HuH-7 (cell line): Measurements from ENCODE around the gene LST1.

Experiments used
- DNase-seq: peaks from one replicate; pipeline ENCODE4 v3.0.0; 2011; ENCODE audit warnings: low spot score

LST1 gene

GRCh38 chr6:31586008-31586407, at the start of gene LST1:
TSS of gene LST1 (plus strand) at chr6:31586277. CDS start at chr6:31587300, 1,023 bp downstream.
- no peak for DNase-seq

GRCh38 chr6:31538805-31539400, 47.2 kb upstream of the LST1 start:
- no peak for DNase-seq

- no peak for DNase-seq
Measured at GRCh38 chr6:31540640-31541039, 45.4 kb upstream of the LST1 start.

GRCh38 chr6:31541059-31541657, 44.9 kb upstream of the LST1 start:
- DNase-seq = no peak

- peak; percentile 81 for DNase-seq
Measured at GRCh38 chr6:31541658-31542521, 44.2 kb upstream of the LST1 start, which contains the start of gene DDX39B. TSS of gene DDX39B (minus strand) at chr6:31542003. CDS start at chr6:31540532, 1,471 bp downstream.

- DNase-seq = no peak
Measured at GRCh38 chr6:31543639-31544038, 42.4 kb upstream of the LST1 start.

- DNase-seq = no peak
Measured at GRCh38 chr6:31544676-31545075, 41.4 kb upstream of the LST1 start.

GRCh38 chr6:31545291-31545690, 40.8 kb upstream of the LST1 start:
- DNase-seq = no peak

- peak; percentile 75 for DNase-seq
Measured at GRCh38 chr6:31546339-31546957, 39.6 kb upstream of the LST1 start, which contains the start of gene ATP6V1G2. TSS of gene ATP6V1G2 (minus strand) at chr6:31546608. CDS start at chr6:31546559, 49 bp downstream.

- DNase-seq = peak; percentile 77
Measured at GRCh38 chr6:31546958-31547726, 38.9 kb upstream of the LST1 start, which contains the start of gene NFKBIL1. TSS of gene NFKBIL1 (plus strand) at chr6:31547608. CDS start at chr6:31547695, 87 bp downstream.

GRCh38 chr6:31547727-31548543, 38.1 kb upstream of the LST1 start:
- no peak for DNase-seq

- DNase-seq = no peak
Measured at GRCh38 chr6:31548544-31548873, 37.6 kb upstream of the LST1 start.

GRCh38 chr6:31551371-31551770, 34.7 kb upstream of the LST1 start:
- DNase-seq = peak; percentile 42

- no peak for DNase-seq
Measured at GRCh38 chr6:31556307-31556706, 29.8 kb upstream of the LST1 start.

GRCh38 chr6:31557443-31558317, 28.4 kb upstream of the LST1 start:
- no peak for DNase-seq

GRCh38 chr6:31558318-31558625, 27.8 kb upstream of the LST1 start:
- no peak for DNase-seq

GRCh38 chr6:31558631-31559500, 27.2 kb upstream of the LST1 start:
- DNase-seq = no peak

- DNase-seq = no peak
Measured at GRCh38 chr6:31559606-31559957, 26.5 kb upstream of the LST1 start.
